AG09319 (cell line): ENCODE data around the gene GGT1.

Experiments
- DNase-seq: peaks from one replicate; pipeline ENCODE4 v3.0.0-alpha.2; 2010; ENCODE audit warnings: low read depth; ENCODE audit errors: extremely low read depth
- TF ChIP-seq, protein P1 (sequence below): IDR thresholded peaks from 2 replicates; pipeline ENCODE4 v1.5.1; 2011; ENCODE audit warnings: low read depth, mild to moderate bottlenecking, inconsistent platforms, low read length, moderate library complexity

GGT1 gene

DNA sequence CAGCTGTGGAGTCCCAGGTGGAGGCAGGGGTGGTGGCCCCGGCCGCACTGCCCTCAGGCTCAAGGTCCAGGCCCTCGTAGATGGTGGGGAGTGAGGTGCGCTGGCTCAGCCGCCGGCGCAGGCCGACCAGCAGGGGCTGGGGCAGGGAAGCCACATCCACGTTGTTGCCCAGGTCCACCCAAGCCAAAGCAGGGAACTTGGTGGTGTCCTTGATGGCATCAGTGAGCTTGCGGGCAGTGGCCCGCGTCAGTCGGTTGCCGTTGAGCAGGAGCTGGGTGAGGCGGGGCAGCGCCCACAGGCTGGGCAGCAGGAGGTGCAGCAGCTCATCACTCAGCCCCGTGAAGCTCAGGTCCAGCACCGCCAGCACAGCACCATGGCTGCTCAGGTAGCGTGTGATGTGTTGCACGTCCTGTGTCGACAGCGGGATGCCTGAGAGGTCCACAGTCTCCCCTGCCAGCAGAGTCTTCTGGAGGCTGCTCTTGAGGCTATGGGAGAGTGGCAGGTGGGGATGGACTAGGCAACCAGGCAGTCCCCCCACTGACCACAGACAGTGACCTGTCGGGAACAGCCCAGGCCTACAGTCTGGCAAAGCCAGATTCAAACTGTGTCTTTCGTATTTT is 17.0 kb upstream of the GGT1 start:
- DNase-seq: no peak
- TF ChIP-seq, protein P1, sequence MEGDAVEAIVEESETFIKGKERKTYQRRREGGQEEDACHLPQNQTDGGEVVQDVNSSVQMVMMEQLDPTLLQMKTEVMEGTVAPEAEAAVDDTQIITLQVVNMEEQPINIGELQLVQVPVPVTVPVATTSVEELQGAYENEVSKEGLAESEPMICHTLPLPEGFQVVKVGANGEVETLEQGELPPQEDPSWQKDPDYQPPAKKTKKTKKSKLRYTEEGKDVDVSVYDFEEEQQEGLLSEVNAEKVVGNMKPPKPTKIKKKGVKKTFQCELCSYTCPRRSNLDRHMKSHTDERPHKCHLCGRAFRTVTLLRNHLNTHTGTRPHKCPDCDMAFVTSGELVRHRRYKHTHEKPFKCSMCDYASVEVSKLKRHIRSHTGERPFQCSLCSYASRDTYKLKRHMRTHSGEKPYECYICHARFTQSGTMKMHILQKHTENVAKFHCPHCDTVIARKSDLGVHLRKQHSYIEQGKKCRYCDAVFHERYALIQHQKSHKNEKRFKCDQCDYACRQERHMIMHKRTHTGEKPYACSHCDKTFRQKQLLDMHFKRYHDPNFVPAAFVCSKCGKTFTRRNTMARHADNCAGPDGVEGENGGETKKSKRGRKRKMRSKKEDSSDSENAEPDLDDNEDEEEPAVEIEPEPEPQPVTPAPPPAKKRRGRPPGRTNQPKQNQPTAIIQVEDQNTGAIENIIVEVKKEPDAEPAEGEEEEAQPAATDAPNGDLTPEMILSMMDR: no peak

DNA sequence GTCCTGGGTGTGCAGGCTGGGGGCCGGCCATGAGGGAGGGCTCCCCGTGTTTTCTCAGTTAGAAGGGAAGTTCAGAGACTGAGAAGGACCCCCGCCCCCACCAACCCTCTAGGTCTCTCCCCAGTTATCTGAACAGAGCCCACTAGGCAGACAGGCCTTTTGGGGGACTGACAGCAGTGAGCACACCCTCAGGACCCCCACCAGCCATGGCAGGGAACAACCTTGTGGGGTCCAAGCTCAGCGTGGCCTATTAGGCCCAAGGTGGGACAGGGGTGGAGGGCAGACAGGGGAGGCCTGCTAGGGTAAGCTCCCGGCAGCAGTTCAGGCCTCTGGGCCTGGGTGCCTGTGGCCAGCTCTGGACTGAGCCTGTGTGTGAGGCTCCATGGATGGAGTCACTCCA is 15.7 kb upstream of the GGT1 start:
- TF ChIP-seq, protein P1: no peak
- no peak for DNase-seq

DNA sequence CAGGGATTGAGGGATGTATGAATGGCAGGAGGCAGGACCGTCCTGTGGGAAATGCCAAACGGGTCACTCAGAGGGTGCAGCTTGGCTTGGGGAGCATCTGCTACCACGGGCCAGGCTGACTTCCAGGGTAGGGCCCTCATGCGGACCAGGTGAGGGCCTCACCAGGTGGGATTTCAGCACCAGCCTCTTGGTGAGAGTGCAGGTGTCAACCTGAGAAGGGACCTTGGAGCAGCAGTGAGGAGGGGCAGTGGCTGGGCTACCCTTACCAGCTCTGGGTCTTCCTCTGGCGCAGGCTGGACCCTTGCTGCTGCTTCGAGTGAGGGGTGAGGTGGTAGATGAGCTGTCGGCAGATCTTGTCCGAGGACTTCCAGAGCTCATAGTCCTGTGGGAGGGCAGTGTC is 15.0 kb upstream of the GGT1 start:
- DNase-seq: no peak
- TF ChIP-seq, protein P1: no peak

DNA sequence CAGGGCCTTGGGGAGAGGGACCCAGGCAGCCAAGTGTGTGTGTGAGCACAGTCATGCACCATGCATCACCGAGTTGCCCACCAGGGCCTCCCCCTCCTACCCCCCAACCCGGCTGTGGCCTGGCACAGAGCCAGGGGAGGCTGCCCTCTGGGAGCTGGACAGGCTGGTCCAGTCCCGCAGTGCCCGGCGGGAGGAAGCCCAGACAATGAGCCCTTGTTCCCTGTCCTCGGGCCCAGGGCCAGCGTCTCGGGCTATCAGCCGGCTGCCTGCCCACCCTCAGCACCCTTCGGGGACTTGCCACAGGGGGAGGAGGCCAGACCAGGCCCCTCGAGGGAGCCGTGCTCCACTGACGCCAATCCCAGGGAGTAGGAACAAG is 14.6 kb upstream of the GGT1 start:
- DNase-seq: no peak
- TF ChIP-seq, protein P1: no peak

DNA sequence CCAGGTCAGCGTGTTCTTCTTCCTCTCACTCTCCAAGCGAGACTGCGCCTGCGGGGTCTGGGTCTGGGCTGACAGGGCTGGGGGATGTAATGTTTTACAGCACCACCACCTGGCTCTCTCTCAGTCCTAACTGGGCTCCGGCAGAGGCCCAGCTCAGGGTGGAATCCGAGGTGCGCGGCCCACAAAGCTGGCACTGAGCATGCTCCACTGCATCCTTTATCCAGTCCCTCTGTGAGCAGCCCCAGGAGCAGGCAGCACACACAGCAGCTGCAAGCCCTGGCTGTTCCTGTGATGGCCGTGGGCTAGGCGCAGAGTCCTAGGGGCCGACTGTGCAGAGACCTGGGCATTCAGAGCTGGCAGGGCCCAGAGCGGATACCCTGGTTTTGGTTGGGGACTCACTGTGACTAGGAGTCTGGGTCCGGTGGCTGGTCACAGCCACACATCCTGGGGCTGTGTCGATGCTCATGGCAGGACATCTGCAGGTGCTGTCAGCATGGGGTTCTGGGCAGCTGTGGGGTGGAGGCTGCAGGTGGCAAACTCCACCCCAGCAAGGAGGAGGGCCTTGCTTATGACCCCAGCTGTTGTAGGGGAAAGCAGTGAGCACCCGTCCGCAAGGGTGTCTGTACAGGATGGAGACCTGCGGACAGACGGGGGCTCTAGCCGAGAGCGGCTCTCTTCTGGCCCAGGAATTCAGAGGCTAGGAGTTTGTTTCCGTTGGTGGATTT is 14.1 kb upstream of the GGT1 start:
- DNase-seq: no peak
- TF ChIP-seq, protein P1: no peak

DNA sequence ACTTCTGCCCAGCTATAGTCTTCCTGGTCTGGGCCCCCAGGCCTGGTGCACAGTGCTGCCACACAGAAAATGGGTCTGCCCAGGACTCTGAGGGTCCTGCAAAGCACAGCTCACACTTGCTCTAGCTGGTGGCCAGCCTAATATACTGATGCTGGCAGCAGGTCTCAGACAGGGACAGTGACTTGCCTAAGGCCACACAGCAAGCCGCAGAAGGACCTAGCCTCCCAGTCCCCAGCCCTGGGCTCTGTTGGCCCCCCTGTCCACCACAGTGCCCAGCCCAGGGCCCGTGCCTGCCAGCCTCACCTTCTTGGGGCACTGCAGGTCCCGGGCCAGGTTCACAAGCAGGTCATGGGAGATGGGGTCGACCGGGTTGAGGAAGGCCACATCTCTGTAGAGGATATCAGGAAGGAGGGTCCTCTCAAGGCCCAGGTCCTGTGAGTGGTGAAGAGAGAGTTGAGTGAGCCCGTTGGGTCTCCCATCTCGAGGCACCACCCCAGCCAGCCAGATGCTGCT is 13.4 kb upstream of the GGT1 start:
- TF ChIP-seq, protein P1: no peak
- no peak for DNase-seq

DNA sequence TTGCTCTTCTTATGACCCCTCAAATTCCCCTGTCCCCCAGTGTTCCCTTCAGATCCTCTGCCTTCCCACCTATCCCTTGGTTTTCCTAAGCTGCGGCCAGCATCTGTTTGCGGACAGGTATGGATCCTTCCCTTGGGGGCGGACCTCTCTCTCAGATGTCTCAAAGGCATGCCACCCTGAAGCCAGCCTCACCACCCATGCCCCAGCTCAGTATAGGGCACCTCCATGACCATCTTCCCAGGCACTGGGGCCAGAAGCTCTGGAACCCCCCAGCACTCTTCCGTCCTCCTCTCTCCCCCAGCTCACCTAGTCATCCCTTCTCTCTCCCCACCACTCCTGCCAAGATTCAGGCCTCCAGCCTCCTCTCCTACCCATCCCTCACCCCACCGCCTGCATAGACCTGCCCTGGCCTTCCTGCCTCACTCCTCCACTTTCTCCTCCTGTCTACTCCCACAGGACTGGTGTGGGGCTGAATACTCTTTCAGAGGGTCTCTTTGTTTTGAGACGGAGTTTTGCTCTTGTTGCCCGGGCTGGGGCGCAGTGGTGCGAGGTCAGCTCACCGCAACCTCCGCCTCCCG is 12.3 kb upstream of the GGT1 start:
- TF ChIP-seq, protein P1: no peak
- DNase-seq: no peak
